ENCODE results near the gene UTP4.

GRCh38 chr16:69105501-69106361 is 26.7 kb upstream of the UTP4 start, which contains the start of gene HAS3:
- TF ChIP-seq POLR2AphosphoS5 (IDR thresholded peaks at IDR 0.05; ENCODE audit: insufficient read depth in 1 of 2, low read depth in 1 of 2) = no peak
- TF ChIP-seq POLR2A (IDR thresholded peaks at IDR 0.05) = no peak
